GM21381 (cell line): ENCODE measurements around the gene IGSF9.
A peak's percentile ranks its signal among the peaks of the same experiment; 100 is the strongest.

ENCODE experiments used
- ATAC-seq: cut with Tn5 transposase; IDR thresholded peaks from one replicate; pipeline ENCODE4 v1.9.1; 2021; ENCODE audit warnings: mild to moderate bottlenecking, moderate library complexity; ENCODE audit not compliant: unreplicated experiment

Gene IGSF9

DNA sequence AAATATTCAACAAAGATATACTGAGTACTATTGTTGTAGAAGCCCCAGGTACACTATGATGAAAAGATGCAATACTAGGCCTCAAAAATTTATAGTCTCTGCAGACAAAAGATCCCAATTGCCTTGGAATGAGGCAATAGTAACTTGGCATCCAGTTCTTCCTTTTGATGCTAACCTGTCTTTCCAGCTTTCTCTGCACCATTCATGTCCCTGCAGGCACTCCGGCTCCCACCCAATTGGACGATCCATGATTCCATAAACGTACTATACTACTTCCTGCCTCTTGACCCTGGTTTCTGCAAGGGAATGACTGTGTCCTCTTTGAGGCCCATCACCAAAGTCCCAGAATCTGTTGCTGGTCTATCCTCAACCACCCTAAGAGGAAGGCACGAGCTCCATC lies 12.1 kb downstream of the IGSF9 start:
- ATAC-seq = no peak

GRCh38 chr1:159932296-159933285 lies 12.8 kb downstream of the IGSF9 start:
- ATAC-seq = no peak

GRCh38 chr1:159931795-159932173 lies 13.6 kb downstream of the IGSF9 start:
- ATAC-seq = no peak

GRCh38 chr1:159931101-159931794 lies 14.2 kb downstream of the IGSF9 start:
- no peak for ATAC-seq

GRCh38 chr1:159930634-159931033 lies 14.8 kb downstream of the IGSF9 start:
- ATAC-seq = no peak

DNA sequence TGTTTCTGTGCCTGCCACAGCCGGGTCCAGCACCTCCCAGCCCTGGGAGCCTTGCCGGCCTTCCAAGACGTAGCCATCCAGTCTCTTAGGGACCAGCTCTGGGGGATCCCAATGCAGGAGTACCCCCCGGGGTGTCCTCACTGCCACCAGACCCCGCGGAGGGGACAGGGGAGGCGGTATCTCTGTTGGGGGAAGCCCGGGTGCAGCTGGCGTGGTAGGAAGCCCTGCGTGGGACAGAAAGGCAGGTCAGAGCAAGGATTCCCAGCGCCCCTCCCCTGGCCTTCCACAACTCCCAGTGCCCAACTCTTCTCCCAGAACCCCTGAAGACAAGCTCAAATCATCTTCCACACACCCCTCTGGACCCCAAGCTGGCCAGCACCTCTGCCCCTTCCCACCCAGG lies 15.2 kb downstream of the IGSF9 start:
- no peak for ATAC-seq

- ATAC-seq = no peak
These were observed 16.0 kb downstream of the IGSF9 start for GRCh38 chr1:159929155-159930051.

DNA sequence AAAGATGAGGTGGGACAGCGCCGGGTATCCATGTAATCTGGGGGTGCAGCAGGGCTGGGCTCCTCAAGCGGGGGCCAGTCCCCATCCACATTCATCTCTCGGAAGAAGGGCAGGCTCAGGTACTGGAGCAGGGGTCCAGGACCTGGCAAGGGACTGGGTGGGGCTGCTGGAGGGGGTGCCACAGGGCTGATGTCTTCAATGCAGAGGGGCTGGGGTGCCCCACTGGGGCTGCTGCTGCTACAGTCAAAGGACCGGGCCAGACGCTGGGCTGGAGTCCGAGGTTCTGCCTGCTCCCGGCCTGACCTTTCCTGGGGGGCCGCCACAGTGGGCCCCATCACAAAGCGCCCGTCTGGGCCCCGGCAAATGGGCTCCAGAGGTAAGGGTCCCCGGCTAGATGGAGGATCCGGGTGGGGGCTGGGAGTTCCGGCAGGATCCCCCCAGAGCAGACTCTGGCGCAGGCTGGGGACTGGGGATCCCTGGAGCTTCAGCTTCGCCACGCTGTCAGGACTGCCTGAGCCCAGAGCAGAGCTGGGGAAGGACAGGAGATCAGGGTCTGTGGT lies 16.8 kb downstream of the IGSF9 start:
- ATAC-seq = no peak

GRCh38 chr1:159927849-159928431 lies 17.5 kb downstream of the IGSF9 start:
- no peak for ATAC-seq

GRCh38 chr1:159927211-159927848 lies 18.1 kb downstream of the IGSF9 start:
- ATAC-seq = no peak

GRCh38 chr1:159925719-159926078 lies 19.7 kb downstream of the IGSF9 start:
- ATAC-seq = no peak

DNA sequence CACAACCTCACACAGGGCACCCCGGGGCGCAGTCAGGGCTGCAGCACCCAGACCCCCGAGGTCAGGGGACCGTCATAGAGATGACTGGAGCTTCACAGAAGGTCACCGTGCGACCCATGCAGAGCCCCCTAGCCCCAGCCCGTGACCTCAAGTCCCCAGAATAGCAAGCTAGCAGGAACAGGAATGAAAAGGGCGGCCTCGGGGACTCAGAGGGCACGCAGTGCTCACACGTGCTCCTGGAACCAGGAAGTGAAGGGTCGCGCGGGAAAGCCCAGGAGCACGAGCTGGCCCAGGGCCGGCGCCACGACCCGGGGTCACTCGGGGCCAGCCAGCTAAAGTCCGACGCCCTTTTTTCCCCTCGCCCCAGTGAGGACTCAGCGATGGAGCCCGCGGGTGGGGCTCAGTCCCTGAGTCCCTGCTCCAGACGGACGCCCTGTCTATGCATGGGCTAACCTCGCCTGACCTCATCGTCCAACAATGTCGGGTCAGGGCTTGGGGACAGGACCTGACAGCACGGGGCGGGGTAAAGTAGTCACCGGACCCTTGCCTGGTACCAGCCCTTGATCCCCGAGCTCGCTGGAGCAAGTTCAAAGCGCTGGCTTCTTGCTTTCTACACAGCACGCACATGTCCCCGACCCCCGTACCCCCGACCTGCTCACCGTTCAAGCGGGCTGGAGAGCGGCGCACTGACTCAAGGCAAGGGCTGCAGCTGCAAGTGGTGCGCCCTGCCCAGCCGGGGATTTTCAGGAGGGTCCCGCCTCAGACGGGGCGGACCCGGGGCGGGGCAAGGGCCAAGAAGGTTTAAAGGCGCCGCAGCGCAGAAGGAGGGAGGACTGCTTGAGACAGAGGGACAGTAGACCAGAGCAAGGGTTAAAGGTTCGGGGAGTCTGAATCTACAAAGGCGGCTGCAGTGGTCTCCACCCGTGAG lies 20.4 kb downstream of the IGSF9 start, which contains the start of gene TAGLN2:
TSS of gene TAGLN2 (minus strand) at position 717 of the 928 bp plus-strand sequence. CDS start 4,998 bp downstream, outside the sequence.
- ATAC-seq = peak; percentile 56

DNA sequence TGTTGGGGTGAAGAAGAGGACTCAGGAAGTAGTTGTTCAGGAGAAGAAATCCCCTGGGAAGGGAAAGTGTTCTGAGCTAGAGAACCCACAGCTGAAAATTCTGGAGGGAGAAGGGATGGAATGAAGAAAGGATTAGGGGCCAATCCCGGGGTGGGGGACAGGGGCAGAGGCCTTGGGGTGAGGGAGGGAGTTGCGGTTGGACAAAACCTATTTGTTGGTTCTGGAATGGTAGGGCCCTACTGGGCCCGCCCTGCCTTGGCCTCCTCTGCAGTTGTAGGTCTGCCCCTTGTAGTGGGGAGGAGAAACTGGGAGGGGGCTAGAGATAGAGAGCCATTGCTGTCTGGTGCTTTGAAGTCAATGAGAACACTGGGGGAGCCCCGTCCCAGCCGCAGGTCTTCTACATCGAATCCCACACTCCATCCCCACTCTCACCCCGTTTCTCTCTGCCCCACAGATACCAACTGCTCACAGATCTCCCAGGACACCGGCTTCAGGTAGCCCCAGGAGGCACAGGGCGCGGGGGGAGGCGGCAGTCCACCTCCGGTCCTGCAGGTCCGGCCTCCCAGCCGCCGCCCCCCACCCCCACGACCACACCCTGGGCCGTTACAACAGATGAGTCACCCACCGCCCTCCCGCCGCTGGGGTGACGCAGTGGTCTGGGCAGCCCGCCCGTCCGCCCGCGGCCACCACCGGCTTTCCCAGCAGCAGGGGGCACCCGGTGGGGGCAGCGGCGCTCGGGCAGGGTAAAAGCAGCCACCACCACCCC lies 21.2 kb downstream of the IGSF9 start:
- ATAC-seq = peak; percentile 15

- ATAC-seq = peak; percentile 29
These were observed 22.0 kb downstream of the IGSF9 start for GRCh38 chr1:159923203-159924024.

GRCh38 chr1:159922511-159923202 lies 22.8 kb downstream of the IGSF9 start:
- ATAC-seq = no peak

GRCh38 chr1:159921700-159922504 lies 23.5 kb downstream of the IGSF9 start:
- ATAC-seq = no peak
